SK-N-SH treated with all-trans-retinoic acid at 6 μM for 48 hours (cell line): ENCODE data around the gene HMGB2.

Experiments used
- CREB5 ChIP-seq: fragments of 250-450 bp; sonication (Bioruptor Pico); IDR thresholded peaks from 2 replicates; pipeline ENCODE4 v1.5.1; 2020; ENCODE audit warnings: low read depth, mild to moderate bottlenecking, moderate library complexity
- CSRNP3 ChIP-seq: fragments of 250-450 bp; sonication (Bioruptor Pico); IDR thresholded peaks from 2 replicates; pipeline ENCODE4 v1.5.1; 2021; ENCODE audit warnings: mild to moderate bottlenecking, moderate library complexity
- GLIS3 ChIP-seq: fragments of 250-450 bp; sonication (Bioruptor Pico); IDR thresholded peaks from 2 replicates; pipeline ENCODE4 v1.5.0; 2020; ENCODE audit warnings: mild to moderate bottlenecking, moderate library complexity
- OSR1 ChIP-seq: fragments of 250-450 bp; sonication (Bioruptor Pico); IDR thresholded peaks from 2 replicates; pipeline ENCODE4 v1.8.0; 2022; ENCODE audit warnings: moderate library complexity, mild to moderate bottlenecking, inconsistent platforms
- PATZ1 ChIP-seq: fragments of 250-450 bp; sonication (Bioruptor Pico); IDR thresholded peaks from 2 replicates; pipeline ENCODE4 v1.8.0; 2020; ENCODE audit warnings: mild to moderate bottlenecking, moderate library complexity, borderline replicate concordance
- PPARA ChIP-seq: fragments of 250-450 bp; sonication (Bioruptor Pico); IDR thresholded peaks from 2 replicates; pipeline ENCODE4 v1.5.0; 2020; ENCODE audit warnings: mild to moderate bottlenecking, borderline replicate concordance
- TCF4 ChIP-seq: fragments of 250-450 bp; sonication (Bioruptor Pico); IDR thresholded peaks from 2 replicates; pipeline ENCODE4 v1.8.0; 2021; ENCODE audit warnings: mild to moderate bottlenecking, moderate library complexity, borderline replicate concordance

- TF ChIP-seq OSR1 (CRISPR knock-in tag): no peak
- TF ChIP-seq CREB5 (CRISPR knock-in tag): no peak
- TF ChIP-seq TCF4: no peak
- TF ChIP-seq PATZ1: no peak
- TF ChIP-seq PPARA (CRISPR knock-in tag): no peak
- TF ChIP-seq CSRNP3 (CRISPR knock-in tag): no peak
- no peak for TF ChIP-seq GLIS3 (CRISPR knock-in tag)
These were observed 9.0 kb downstream of the HMGB2 start for GRCh38 chr4:173325007-173325736.
